ENCODE results near the gene MYD88.
"Not testable (repeated sequence)": the region's sequence is repeated elsewhere in the genome, so short reads cannot be mapped to it uniquely, and the experiment has no call there.

Gene MYD88

DNA sequence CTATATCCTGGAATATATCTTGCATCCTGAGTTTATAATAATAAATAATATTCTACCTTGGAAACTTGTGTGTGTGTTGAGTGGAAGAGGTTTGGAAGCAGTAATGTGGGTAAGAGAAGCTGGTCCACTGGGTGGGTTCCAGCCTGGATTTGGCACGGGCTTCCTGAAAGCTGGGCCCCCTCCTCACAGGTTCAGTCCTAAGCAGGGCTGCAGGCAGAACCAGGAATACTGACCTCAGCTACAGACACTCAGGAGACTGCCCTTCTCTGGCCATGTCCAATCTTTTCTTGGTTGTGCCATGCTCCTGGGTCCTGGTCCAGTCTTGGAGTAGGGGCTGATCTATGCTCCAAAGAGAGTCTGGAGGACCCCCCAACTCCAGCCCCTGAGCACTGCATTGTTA lies 4.5 kb downstream of the MYD88 start:
- no peak for DNase-seq (ENCODE audit: low spot score)

DNA sequence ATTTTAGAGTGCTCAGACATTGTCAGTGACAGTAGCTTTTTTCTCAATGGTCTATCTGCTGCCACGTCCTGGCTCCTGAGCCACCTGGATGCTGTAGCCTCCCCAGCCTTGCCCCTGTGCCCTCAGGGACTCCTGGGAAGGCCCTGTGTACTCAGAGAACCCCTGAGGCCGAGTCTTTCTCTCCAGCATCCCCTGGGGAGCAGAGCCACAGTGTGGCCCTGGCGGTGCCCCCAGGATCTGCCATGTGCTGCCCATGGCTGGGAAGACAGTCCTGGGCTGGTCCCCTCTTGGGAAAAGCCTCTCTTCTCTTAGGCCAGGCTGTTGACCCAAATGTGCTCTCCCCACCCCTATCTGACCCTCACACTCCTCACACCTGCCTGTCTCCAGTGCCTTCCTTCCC lies 5.0 kb downstream of the MYD88 start:
- DNase-seq (ENCODE audit: low spot score), result no peak

DNA sequence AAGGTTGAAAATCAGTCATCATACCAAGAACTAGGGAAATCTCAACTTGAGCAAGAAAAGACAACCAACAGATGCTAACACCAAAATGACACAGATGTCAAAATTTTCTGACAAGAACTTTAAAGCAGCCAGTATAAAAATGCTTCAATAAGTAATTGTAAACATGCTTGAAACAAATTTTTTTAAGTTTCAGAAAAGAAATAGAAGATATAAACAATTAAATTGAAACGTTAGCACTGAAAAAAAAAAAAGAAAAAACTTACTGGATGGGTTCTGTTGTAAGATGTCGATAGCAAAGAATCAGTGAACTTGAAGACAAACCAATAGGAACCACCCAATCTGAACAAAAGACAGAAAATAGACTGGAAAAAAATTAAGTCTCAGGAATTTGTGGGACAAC lies 8.0 kb downstream of the MYD88 start:
- no peak for DNase-seq (ENCODE audit: low spot score)

DNA sequence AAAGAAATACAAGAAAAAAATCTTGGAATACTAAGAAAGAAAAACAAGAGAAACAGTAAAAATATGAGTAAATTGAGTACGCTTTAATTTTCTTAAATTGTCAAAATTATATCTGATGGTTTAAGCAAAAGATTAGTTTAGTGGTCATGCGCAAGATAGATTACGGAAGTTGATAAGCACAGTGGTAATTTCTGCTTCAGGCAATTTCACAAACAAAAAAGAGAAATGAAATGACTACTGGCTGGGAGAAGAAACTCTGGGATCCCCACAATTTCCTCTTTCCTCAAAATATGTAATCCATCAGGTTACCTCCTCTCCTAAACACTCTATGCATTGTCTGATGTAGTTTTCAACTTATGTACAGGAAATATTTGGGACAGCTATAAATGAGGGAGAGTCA lies 9.0 kb downstream of the MYD88 start:
- no peak for DNase-seq (ENCODE audit: low spot score)

DNA sequence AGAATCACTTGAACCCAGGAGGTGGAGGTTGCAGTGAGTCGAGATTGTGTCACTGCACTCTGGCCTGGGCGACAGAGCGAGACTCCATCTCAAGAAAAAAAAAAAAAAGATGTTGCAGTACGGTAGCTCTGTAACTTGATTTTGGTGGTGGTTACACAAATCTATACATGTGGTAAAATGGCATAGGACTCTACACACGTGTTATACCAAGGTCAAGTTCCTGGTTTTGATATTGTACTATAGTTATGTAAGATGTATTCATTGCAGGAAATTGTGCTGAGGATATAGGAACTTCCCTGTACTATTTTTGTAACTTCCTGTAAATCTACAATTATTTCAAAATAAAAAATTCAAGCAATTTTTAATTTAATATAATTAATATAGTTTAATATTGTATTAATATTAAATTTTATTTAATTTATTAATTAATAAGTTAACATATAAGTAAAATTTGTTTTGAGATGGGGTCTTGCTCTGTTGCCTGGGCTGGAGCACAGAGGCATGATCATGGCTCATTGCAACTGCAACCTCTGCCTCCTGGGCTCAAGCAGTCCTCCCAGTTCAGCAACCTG lies 9.9 kb downstream of the MYD88 start:
- DNase-seq (ENCODE audit: low spot score), result no peak

DNA sequence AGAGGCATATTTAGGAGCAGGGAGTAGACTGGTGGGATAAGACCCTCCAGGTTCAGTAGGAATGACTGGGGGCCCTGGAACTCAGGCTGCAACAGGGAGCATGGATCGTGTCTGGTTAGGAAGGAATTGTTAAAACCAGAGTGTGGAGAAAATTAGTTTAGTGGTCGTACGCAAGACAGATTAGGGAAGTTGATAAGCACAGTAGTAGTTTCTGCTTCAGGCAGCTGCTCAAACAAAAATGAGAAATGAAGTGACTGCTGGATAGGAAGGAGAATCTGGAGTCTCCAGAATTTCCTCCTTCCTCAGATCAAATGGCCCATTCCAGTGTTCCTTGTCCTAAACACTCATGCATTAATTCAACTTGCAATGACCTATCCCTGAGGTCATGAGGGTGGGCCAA lies 11.2 kb downstream of the MYD88 start:
- DNase-seq (ENCODE audit: low spot score), result no peak

DNA sequence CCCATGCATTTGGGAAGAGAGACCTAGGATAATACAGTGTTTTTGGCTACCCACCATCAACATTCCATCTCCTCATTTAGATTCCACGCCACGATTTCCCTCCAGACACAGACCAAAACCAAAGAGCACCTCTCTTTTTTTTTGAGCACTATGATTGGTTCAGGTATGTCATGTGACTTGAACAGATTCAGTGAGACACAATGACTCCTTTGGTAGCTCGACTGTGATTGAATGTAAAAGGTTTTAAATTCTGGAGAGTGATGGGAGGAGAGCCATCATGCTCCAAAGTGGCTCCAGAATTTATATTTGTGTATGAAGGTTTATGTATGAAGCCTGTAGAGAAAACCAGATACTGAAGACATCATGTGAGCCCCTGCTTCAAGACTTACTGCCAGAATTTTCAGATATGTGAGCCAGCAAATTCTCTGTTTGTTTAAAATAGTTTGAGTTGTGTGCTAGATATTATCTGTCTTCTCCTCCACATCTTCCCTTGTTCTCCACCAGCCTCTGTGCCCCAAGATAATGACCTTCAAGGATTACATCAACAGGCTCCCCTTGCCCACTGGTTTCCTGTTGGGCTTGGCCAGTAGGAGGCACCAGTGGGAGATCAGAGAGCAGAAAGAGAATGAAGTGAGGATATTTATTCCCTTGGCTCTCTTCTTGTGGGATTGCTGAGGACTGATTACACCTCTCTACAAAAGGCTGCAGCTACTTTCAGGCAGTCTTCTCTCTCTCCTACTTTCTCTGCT lies 12.5 kb downstream of the MYD88 start:
- no peak for DNase-seq (ENCODE audit: low spot score)

DNA sequence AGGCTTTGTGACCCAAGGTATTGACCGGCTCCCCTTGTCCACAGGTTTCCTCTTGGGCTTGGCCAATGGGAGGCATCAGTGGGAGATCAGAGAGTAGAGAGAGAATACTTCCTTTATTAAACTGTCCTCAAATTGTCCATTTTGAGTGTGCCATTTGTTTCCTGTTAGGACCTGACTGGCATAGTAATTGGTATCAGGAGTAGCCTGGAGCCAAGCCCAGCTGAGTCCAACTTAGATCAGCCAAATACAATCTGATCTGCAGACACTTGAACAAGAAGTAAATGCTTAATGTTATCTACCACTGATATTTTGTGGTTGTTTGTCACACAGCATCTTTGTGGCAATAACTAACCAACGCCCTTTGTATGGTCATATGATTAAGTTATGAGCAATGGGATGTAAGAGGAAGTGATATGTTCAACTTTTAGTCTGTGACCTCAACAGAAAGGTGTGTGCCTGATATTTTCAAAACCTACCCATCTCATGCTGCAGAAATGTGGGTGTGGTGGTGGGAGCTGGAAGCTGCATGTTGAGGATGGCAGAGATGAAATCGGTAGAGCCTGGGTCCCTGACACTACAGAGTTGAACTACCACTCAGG lies 13.3 kb downstream of the MYD88 start:
- DNase-seq (ENCODE audit: low spot score), result no peak

DNA sequence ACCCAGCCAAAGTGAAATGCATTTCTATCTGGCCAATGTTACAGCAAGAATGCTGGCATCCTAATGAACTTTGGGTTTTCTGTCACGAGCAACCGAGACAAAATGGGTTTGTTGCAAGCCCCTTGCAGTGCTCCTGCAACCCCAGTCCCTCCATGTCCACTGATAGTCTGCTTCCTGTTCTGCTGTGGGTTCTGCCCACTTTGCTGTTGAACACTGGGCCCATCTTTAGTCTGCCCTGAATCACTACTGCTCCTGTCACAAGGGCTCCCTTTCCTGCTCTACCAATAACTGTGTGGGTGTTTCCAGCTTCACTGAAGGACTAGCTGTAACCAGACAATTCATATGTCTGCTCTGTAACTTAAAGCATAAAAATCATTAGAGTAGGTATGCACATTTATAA lies 14.1 kb downstream of the MYD88 start:
- no peak for DNase-seq (ENCODE audit: low spot score)

DNA sequence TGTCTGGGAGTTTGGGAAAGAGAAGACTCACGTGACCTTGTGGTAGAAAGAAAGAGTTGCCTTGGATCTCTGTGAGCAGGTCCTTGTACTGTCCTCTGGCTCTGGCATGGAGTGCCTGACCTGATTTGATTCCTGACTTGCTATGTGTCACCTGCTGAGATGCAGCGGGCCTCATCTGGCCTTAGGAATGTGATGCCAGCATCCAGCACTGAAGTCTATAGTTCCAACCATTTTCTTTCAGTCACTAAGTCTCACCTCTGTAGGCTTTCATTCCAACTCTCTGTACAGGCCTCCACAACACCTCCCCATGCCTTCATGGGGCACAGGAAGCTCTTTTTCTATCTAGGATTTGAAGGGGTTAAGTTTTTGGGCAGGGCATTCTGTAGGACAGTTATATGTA lies 14.8 kb downstream of the MYD88 start:
- no peak for DNase-seq (ENCODE audit: low spot score)

DNA sequence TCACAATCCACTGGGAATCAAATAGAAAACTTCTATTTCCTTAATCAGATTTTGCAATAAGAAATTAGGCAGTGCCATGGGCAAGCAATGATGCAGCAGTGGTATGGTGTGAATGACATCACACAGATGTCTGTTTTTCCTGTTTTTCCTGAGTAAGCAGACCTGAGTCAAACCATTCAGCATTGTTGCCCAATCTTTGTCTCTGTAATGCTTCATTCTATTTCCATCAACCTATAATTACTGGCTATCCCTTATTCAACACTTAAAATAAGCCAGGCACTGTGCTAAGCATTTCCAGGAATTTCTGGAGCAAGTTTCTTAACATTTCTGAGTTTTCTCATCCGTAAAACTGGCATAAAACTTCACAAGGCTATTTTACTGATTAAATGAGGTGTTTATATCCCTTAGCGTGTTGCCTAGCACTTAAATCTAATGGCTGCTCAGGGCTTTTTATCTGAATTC lies 15.6 kb downstream of the MYD88 start:
- DNase-seq (ENCODE audit: low spot score), result peak; percentile 36

DNA sequence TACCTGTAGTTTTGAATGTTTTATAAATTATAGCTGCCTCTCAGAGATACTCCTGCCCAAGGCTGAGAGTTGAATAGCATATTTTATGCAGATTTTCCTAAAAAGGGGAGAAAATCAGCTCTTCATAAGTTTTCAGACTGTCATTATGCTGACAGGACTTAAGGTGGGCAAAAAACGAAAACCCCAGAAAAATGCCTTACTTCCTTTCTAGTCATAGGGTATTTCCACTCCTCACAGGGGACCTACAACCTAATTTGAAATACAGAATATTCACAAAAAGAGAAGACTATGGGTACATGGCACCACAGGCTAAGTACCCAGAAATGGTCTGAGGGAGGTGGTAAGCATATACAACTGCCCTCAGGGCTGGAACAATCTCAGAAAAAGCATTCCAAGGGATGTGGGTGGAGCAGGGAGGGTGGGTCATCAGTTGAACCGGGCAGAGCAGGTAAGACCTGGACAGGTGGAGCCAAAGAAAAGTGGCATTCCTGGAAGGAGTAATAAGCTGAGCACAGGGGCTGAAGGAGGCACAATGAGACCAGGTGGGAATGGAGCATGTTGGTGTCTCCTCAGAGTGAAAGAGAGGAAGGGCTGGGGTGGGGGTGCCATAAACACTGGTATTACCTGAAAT lies 16.3 kb downstream of the MYD88 start:
- no peak for DNase-seq (ENCODE audit: low spot score)

DNA sequence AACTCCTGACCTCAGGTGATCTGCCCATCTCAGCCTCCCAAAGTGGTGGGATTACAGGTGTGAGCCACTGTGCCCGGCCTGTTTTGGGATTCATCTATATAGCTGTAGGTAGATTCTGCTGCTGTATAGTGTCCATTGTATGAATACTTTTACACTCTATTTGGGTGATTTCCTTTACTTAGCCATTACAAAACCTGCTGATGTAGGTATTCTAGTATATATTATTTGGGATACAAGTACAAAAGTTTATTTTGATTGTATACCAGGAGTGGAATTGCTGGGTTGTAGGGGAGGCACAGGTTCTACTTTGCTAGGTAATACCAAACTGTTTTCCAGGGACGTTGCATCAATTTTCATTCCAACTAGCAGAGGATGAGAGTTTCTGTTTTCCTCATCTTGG lies 17.4 kb downstream of the MYD88 start:
- DNase-seq (ENCODE audit: low spot score), result no peak

DNA sequence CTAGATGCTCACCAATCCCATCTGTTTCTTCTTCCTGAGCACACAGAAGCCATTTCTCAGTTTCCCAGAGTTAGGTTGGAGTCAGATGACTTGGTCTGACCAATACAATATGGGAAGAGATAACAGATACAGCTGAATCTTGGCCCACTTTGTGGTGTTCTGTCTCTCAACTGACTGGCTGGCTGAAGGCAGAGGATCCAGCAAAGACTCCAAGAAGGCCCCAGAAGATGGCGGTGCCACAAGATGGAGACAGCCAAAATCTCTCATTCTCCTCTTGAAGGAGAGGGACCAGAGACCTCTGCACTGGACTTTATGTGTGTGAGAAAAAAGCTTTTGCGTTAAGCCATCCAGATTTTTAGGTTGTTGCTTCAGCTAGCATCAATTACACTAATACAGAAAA lies 18.7 kb downstream of the MYD88 start:
- DNase-seq (ENCODE audit: low spot score), result no peak

DNA sequence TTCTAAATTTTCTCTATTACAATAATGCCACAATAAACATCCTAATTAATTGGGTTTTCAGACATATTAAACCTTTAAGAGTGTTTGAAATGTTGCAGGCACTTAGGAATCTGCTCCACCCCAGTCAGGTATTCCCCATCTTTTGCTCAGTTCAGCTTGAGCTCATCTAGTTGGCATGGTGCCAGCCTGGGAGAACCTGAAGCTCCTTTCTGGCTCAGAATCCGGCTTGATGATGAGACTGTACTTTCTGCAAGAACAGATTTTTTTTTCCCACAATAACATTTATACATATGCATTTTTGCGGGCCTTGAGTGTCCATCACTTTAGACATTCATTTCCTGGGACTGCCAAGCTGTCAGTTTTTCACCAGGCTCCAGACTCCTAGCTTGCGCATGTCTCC lies 19.1 kb downstream of the MYD88 start:
- DNase-seq (ENCODE audit: low spot score), result no peak

DNA sequence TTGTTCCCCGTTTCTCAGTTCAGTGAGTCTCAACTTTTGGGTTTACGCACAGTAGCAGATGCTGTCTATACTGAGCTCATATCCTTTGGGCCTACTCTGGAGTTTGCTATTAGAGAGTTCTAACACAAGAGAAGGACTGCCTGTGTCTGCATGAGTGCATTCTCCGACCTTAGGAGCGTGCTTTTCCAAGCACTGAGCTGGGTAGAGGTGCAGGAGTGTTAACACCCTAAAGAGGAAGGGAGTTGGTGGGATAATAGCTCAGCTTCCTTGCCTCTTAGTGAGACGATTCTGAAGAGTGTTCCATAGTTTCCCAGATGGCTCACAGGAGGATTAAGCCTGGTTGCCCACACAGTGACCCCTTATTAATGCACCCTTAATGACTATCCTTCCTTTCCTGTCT lies 20.0 kb downstream of the MYD88 start:
- DNase-seq (ENCODE audit: low spot score), result no peak

DNA sequence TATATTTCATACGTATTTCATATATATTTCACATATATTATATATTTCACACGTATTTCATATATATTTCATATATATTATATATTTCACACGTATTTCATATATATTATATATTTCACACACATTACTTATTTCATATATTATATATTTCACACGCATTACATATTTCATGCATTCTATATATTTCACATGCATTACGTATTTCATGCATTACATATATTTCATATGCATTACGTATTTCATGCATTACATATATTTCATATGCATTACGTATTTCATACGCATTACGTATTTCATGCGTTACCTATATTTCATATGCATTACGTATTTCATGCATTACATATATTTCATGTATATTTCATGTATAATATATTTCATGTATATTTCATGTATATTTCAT lies 22.2 kb downstream of the MYD88 start:
- not testable (repeated sequence) for DNase-seq (ENCODE audit: low spot score)

DNA sequence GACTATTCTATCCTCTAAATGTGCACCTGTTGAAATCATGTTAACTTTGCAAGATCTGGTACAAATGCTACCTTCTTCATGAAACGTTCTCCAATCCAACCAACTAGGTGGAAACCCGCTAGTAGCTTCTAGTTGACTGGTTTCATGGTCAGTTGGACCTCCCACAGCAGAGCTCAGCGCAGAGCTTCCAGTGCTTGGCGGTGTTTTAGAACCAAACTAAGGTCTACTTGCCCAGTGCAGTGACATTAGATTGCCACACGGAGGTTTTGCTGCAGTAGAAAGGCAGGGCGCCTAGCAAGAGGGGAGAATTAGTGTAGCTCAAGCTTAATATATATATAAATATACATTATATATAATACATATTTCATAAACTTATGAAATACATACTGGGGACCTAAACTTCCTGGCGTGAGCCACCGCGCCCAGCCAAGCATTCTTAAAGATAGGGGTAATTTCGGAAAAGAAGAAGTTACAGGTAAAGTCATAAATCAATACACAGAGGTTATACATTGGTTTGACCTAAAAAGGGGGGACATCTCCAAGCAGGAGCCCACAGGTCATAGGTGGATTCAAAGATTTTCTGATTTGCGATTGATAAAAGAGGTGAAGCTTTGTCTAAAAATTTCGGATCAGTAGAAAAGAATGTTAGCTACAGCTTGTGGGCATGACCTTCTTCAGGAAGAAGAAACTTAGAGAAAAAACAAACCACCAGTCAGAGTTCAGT lies 24.8 kb downstream of the MYD88 start:
- no peak for DNase-seq (ENCODE audit: low spot score)

DNA sequence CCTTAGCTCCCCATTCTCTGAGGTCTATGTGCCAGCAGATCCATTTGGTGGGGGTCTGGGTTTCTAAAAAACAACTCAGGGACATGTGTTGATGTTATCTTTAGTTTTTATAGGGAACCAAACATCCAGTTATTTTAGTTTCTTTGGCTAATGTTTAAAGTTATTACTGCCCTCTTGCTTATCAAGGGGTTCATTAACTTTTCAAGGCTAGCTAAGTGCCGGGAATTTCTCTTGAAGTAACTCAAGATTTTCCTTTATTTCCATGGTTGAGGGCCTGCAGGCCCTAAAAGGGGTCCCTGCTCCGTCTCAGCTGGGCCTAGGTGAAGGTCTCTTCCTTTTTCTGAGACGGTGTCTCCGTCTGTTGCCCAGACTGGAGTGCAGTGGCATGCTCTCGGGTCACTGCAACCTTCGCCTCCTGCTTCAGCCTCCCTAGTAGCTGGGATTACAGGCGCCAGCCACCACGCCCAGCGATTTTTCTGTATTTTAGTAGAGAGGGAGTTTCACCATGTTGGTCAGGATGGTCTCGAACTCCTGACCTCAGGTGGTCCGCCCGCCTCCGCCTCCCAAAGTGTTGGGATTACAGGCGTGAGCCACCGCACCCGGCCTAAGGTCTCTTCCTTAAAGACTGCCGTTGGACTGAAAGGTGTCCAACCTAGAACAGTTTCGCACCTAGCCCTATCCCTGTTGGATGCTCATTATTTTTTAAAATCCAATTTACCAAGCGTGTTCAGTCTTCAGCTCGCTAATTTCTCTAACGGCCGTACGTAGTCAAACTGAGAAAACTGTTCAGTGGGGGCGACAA lies 25.6 kb downstream of the MYD88 start:
- DNase-seq (ENCODE audit: low spot score), result no peak

DNA sequence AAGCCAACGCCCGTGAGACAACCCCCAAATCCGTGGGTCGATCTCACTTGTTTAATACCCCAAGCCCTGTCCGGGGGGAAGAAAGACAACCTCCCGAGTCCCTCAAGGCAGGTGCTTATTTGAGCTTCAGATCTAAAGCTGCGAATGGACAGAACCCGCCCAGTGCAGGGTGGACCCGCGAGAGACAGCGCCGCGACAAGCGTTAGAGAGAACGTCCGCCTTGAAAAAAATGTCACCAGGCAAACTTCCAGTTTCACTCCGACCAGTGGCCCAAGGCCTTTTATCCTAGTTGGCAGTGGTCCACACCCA lies 26.1 kb downstream of the MYD88 start:
- DNase-seq (ENCODE audit: low spot score), result no peak

DNA sequence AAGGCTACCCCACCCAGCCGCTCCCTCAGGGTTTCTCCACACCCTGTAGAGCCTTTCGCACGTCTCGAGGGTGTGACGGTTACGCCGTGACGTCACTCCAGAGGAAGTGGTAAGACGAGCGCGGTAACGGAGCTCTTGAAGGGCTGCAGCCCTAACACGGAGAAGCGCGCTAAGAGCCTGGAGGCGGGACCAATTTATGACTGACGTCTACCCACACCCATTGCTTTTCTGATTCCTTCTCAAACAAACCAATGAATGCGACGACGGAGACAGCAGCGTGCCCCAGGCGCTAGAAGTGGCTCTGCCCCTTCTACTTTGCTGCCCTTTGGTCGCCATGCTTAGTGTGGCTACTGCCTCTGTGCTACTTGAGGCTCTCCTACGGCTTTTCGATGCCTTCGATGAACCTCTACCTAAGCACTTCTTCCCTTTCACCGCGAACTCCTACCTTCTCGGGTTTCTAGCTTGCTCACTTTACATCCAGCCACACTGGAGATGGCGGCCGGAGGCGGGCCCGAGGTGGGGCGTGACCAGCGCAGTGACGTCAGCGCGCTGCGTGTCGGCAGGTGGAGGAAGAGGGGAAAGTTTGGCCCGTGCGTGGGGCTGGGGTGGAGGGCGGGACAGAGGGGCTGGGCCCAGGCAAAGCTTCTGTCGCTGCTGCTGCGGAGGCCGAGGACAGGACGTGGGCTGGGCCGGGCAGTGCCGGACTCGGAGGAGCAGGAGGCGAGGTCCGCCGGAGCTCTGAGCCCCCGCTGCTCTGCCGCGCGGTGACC lies 26.7 kb downstream of the MYD88 start, which contains the start of gene OXSR1:
OXSR1 (plus strand) TSS at position 586 of the 770 bp plus-strand sequence. CDS start 340 bp downstream, outside the sequence.
- DNase-seq (ENCODE audit: low spot score), result peak; percentile 92
